ENCODE measurements around the gene SAFB. TPM values are rescaled to one million over a fixed set of nuclear protein-coding genes. Genes with fewer than 3 reads are reported as not detected.
"Not testable (repeated sequence)": the region's sequence is repeated elsewhere in the genome, so short reads cannot be mapped to it uniquely, and the experiment has no call there.

SAFB gene
- polyA plus RNA-seq, 4 donors: 126 to 190 (median 159) TPM

GRCh38 chr19:5594521-5594950 is 28.3 kb upstream of the SAFB start:
- no peak for DNase-seq (ENCODE audit: low read depth in 4 of 4, low spot score in 2 of 4)

- no peak for DNase-seq (ENCODE audit: low read depth in 4 of 4, low spot score in 2 of 4)
Measured at GRCh38 chr19:5595129-5595528, 27.8 kb upstream of the SAFB start.

- DNase-seq (ENCODE audit: low read depth in 4 of 4, low spot score in 2 of 4): no peak
Measured at GRCh38 chr19:5595745-5596144, 27.1 kb upstream of the SAFB start.

- no peak for DNase-seq (ENCODE audit: low read depth in 4 of 4, low spot score in 2 of 4)
Measured at GRCh38 chr19:5600797-5601196, 22.1 kb upstream of the SAFB start.

DNA sequence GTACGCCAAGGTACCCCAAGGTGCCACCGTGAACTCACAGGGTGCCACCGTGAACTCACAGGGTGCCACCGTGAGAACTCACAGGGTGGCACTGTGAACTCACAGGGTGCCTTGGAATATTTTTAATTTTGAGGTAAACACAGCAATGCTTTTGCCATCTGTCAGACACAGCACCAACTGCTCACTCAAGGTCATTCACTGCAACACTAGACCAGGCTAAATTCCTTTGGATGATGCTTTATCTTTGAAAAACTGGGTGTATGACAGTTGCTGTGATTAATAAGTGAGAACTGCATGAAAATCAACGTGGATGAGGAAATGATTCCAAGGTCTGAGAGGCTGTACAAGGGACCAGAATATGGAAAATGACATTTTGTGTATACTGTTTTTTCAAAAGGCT is 19.3 kb upstream of the SAFB start:
- no peak for DNase-seq (ENCODE audit: low read depth in 4 of 4, low spot score in 2 of 4)

GRCh38 chr19:5605362-5605761 is 17.5 kb upstream of the SAFB start:
- DNase-seq (ENCODE audit: low read depth in 4 of 4, low spot score in 2 of 4): no peak

GRCh38 chr19:5607318-5608275 is 15.3 kb upstream of the SAFB start:
- DNase-seq (ENCODE audit: low read depth in 4 of 4, low spot score in 2 of 4): no peak

GRCh38 chr19:5608291-5608690 is 14.6 kb upstream of the SAFB start:
- no peak for DNase-seq (ENCODE audit: low read depth in 4 of 4, low spot score in 2 of 4)

DNA sequence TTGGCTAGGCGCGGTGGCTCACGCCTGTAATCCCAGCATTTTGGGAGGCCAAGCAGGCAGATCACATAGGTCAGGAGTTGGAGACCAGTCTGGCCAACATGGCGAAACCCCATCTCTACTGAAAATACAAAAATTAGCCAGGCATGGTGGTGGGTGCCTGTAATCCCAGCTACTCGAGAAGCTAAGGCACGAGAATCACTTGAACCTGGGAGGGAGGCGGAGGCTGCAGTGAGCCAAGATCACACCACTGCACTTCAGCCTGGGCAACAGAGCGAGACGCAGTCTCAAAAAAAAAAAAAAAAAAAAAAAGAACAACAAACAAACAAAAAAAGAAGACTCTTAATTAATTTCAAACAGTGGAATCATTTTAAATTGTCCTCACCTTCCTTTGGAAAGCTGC is 14.1 kb upstream of the SAFB start:
- not testable (repeated sequence) for DNase-seq (ENCODE audit: low read depth in 4 of 4, low spot score in 2 of 4)

DNA sequence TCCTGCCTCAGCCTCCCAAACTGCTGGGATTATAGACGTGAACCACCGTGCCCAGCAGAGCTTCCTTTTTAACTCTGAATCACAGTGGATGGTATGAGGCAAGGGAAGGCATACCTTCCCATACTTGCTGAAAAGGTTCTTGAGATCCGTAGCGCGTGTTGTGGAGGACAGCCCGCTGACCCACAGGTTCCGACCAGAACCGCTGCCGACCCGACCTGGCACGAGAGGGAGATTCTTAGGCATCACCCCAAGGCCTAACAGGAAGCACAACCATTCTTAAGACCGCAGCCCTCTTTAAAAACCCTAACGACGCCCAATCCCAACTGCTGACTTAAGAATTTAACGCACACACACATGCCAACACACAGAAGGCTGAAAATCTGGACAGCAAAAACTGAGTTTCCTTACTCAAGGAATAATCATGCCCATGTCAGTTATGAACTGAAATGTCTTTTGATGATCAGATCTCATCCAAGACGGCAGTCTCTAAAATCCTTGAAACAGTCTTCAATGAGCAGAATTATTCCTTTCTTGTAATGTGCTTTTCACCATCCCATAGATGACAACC is 12.9 kb upstream of the SAFB start:
- DNase-seq (ENCODE audit: low read depth in 4 of 4, low spot score in 2 of 4): no peak

- no peak for DNase-seq (ENCODE audit: low read depth in 4 of 4, low spot score in 2 of 4)
Measured at GRCh38 chr19:5612891-5613865, 9.7 kb upstream of the SAFB start.

DNA sequence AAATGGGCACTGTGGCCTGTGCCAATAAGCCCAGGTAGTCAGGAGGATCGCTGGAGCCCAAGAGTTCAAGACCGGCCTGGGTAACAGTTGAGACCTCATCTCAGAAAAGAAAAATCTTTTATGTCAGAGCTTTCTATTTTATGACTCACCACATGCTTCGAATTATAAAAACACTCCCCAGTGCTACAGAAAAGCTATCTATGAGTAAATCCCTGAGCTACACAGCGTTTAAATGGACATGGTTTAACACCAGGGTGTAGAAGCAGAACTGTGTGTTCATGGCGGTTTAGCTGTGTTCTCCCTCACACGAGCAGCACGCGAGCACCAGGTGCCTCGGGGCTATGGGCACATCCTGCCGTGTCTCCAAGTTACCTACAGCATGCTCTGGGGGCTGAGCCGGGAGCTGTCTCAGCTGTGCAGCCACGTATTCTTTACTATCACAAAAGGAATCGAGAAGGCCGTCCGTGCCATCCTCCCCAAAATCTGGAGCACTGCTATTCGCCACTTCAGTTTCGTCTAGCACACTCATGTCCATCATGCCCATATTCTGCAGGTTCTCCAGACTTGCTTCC is 7.0 kb upstream of the SAFB start:
- no peak for DNase-seq (ENCODE audit: low read depth in 4 of 4, low spot score in 2 of 4)

GRCh38 chr19:5617080-5617479 is 5.8 kb upstream of the SAFB start:
- DNase-seq (ENCODE audit: low read depth in 4 of 4, low spot score in 2 of 4): no peak

GRCh38 chr19:5618591-5618990 is 4.3 kb upstream of the SAFB start:
- no peak for DNase-seq (ENCODE audit: low read depth in 4 of 4, low spot score in 2 of 4)

- DNase-seq (ENCODE audit: low read depth in 4 of 4, low spot score in 2 of 4): no peak
Measured at GRCh38 chr19:5619946-5620345, 2.9 kb upstream of the SAFB start.

GRCh38 chr19:5621311-5621944 is 1.5 kb upstream of the SAFB start:
- DNase-seq (ENCODE audit: low read depth in 4 of 4, low spot score in 2 of 4): no peak

DNA sequence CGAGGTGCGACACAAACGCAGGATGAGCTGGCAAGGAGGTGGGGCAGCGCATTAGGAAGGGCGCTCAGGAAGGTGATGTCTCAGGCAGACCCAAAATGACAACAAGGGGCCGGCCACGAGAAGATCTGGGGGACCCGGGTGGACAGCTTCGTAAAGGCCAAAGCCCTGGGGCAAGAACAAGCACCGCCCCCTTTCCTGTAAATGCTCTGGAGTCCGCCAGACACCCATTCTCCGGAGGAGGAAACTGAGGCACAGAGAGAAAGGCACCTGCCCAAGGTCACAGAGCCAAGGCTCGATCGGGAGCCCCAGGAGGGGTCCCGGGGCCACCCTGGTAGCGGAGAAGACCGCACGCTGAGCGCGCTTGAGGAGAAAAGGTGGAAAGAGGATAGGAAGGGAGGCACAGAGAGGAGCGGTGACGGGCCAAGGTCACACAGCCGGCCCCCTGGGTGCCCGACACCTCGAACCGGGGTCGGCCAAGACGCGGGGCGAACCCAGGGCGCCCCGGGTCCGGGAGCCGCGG is 878 bp upstream of the SAFB start:
- no peak for DNase-seq (ENCODE audit: low read depth in 4 of 4, low spot score in 2 of 4)

DNA sequence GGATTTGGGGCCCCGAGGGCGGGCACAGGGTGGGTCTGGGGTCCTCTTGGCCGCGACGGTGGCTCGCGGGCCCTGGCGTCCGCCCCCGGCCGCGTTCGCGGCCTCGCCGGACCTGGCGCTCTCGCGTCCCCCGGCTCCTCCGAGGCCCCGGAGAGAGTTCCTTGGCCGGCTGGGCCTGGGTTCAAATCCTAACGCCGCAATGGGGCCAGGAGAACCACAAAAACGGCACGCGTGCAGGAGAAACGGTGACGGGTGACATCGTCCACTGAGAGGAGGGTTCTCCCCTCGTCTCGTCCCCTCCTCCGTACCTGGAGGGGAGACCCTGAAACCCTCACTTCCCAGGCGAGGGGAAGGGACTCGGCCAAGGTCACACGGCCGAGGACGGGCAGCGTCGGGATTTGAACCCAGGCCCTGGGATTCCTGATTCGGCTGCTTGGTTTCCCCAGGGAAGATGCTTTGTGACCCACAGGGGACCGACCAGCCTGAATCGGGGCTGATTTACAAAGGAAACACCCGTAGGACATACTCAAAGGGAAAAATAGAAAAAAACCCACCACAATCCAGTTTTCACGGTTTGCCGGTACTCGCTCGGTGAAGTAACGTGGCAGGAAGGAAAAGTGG is 624 bp downstream of the SAFB start:
- no peak for DNase-seq (ENCODE audit: low read depth in 4 of 4, low spot score in 2 of 4)

DNA sequence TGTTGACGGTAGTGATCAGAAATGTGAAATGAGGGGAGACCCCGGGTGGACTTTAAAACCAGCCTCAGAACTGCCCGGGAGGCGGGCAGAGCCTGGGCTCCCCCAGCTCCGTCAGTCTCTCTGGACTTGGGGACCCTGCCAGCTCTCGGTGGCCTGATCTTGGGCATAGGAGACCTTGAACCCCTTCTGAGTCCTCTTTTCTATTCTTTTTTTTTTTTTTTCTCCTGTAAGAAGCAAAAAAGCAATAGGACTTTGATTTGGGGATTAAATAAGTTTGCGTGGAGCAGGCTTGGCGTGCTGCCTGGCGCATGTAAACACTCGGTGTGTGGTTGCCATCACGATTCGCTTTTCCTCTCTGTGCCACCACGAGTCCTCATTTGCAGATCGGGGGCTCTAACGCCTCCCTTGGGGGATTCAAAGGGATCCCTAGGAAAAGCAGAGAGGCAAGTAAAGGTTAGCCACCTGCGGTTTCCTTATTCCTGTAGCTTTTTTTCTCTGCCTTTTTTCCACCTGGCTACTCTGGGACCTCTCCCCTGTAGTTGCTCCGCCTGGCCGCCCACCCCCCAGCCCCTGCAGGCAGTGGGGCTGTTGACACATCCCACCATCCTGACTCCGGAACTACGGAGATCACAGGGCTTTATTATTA is 1.3 kb downstream of the SAFB start:
- DNase-seq (ENCODE audit: low read depth in 4 of 4, low spot score in 2 of 4): no peak

Measured in left renal cortex interstitium (tissue), 4 donors.